HepG2 (cell line): ENCODE measurements around the gene RAB30. TPM values are rescaled to one million over a fixed set of nuclear protein-coding genes. Genes with fewer than 3 reads are reported as not detected.
"Not testable (repeated sequence)": the region's sequence is repeated elsewhere in the genome, so short reads cannot be mapped to it uniquely, and the experiment has no call there.

Experiments
- ATAC-seq: fragments of 200-7000 bp; cut with Tn5 transposase; 3 replicates; pipeline ENCODE4 v1.9.1; 2020; ENCODE audit warnings: mild to moderate bottlenecking, moderate library complexity
- BruUV-seq: library from RNA; stranded (reverse); fragments of 400-500 nt; replicated peaks from 2 replicates; lab custom pipeline; 2021; lab: Mats Ljungman, UMichigan
- CTCF ChIA-PET: fragments of 300-600 bp; formaldehyde crosslinking; extraction: SDS; loops from one replicate; lab custom pipeline; 2021; ENCODE audit warnings: low total read pairs, inconsistent platforms, low intra/inter-chr PET ratio; lab: Yijun Ruan, JAX
- POLR2A ChIA-PET: fragments of 350-600 bp; sonication (Branson Sonifier 250); formaldehyde crosslinking; loops from one replicate; lab custom pipeline; 2020; ENCODE audit warnings: antibody characterized with exemption, inconsistent platforms; lab: Yijun Ruan, JAX
- DNase-seq: peaks from one replicate; pipeline ENCODE4 v3.0.0-alpha.2; 2015; ENCODE audit warnings: low spot score
- FAIRE-seq: peaks from 3 replicates; lab custom pipeline; 2011; peaks lifted over from hg19 to GRCh38; lab: Jason Lieb, UNC
- H2AFZ ChIP-seq: one replicate; pipeline ENCODE4 v1.6.1; 2011; ENCODE audit warnings: low read length, inconsistent platforms
- H3K27ac ChIP-seq: fragments of 300-600 bp; 3 replicates; pipeline ENCODE4 v1.8.0; 2011; ENCODE audit warnings: mixed run types, mild to moderate bottlenecking, mixed read lengths, low read length, inconsistent platforms; ENCODE audit not compliant: insufficient read depth; ENCODE audit errors: extremely low read length
- H3K27me3 ChIP-seq, 2 experiments: fragments of 200-600 bp in 1 of 2; 2 replicates in 1 of 2; 3 replicates in 1 of 2; pipeline versions ENCODE4 v1.6.0 to v1.8.0; 2011; ENCODE audit warnings: low read length in 2 of 2, mild to moderate bottlenecking in 2 of 2, moderate library complexity in 2 of 2, inconsistent platforms in 1 of 2; ENCODE audit not compliant: insufficient read depth in 2 of 2, control insufficient read depth in 1 of 2
- H3K36me3 ChIP-seq, 2 experiments: fragments of 200-600 bp in 1 of 2; replicated peaks in 1 of 2; 2 replicates in 1 of 2; 3 replicates in 1 of 2; pipeline versions ENCODE4 v1.5.1 to v1.8.0; 2011; ENCODE audit warnings: low read length in 2 of 2, inconsistent platforms in 1 of 2; ENCODE audit not compliant: insufficient read depth in 2 of 2, control insufficient read depth in 1 of 2
- H3K4me1 ChIP-seq: 2 replicates; pipeline ENCODE4 v1.5.1; 2012; ENCODE audit warnings: low read length, inconsistent platforms; ENCODE audit not compliant: insufficient read depth
- H3K4me2 ChIP-seq: 2 replicates; pipeline ENCODE4 v1.6.0; 2011; ENCODE audit warnings: low read depth, low read length, inconsistent platforms
- H3K4me3 ChIP-seq, 3 experiments: fragments of 200-600 bp in 1 of 3; sonication (generic), shearing (Covaris generic) in 1 of 3; replicated peaks in 1 of 3; 2 replicates each; pipeline ENCODE4 v1.5.1; 2011 to 2016; ENCODE audit warnings: low read length in 3 of 3, inconsistent platforms in 2 of 3, low read depth in 2 of 3, mild to moderate bottlenecking in 2 of 3, control low read depth in 1 of 3, mixed read lengths in 1 of 3; ENCODE audit not compliant: insufficient read depth in 1 of 3
- H3K79me2 ChIP-seq: one replicate; pipeline ENCODE4 v1.6.1; 2011; ENCODE audit warnings: low read length, inconsistent platforms; ENCODE audit not compliant: insufficient read depth
- H3K9ac ChIP-seq: 2 replicates; pipeline ENCODE4 v1.6.0; 2011; ENCODE audit warnings: mild to moderate bottlenecking, low read depth, low read length, inconsistent platforms; ENCODE audit not compliant: insufficient read depth
- H3K9me3 ChIP-seq: 2 replicates; pipeline ENCODE4 v1.5.1; 2012; ENCODE audit warnings: mild to moderate bottlenecking, low read length
- H4K20me1 ChIP-seq: 2 replicates; pipeline ENCODE4 v1.6.0; 2011; ENCODE audit warnings: inconsistent platforms, mild to moderate bottlenecking, low read length, moderate library complexity; ENCODE audit not compliant: insufficient read depth
- ZBTB44 ChIP-seq: sonication (generic); formaldehyde crosslinking; IDR thresholded peaks from 2 replicates; pipeline ENCODE4 v1.4.0; 2020; ENCODE audit warnings: missing genetic modification reagents
- WGBS: methylation state at CpG from one replicate; pipeline ENCODE4 v1.1.6; 2017; ENCODE audit warnings: low lambda C conversion rate; 5-methylcytosine and 5-hydroxymethylcytosine counted together
- in situ Hi-C: cut with HindIII; loops from 2 replicates; pipeline ENCODE4 v1.10.0; 2017; ENCODE audit warnings: low pct_unique_long_range_greater_than_20kb; ENCODE audit not compliant: extremely low pct_ligation_motif_present
- intact Hi-C: fragments of 100-400 bp; cut with micrococcal nuclease; formaldehyde crosslinking; loops from one replicate; pipeline ENCODE4 v1.10.0; 2022; ENCODE audit not compliant: unreplicated experiment
- polyA plus RNA-seq, 8 experiments: library from polyadenylated mRNA; depleted of rRNA in 3 of 8; stranded (reverse) in 7 of 8; unstranded in 1 of 8; fragments of >200 nt; fragmentation: Illumina TruSeq in 4 of 8; extraction: Trizol in 4 of 8; gene quantifications; 2 replicates each; pipeline versions ENCODE4 v1.2.1 to v1.2.3, GENCODE V29; 2011 to 2016; ENCODE audit warnings: low read depth in 4 of 8, missing spikeins in 1 of 8, mixed read lengths in 1 of 8; ENCODE audit not compliant: insufficient read depth in 1 of 8
- total RNA-seq, 5 experiments: library from RNA; depleted of rRNA; stranded (reverse); fragments of >200 nt; fragmentation: Illumina TruSeq; extraction: Trizol; gene quantifications; 2 replicates each; pipeline ENCODE4 v1.2.3, GENCODE V29; 2016; ENCODE audit warnings: low read depth in 1 of 5

RAB30 gene
- total and polyA plus RNA-seq, 2 of the 13 experiments (the other 11 are each of a cell fraction or from before 2014, with no cell fraction given) = 3.7 to 5.0 TPM

GRCh38 chr11:82944198-82944597, 127.5 kb downstream of the RAB30 start:
- Histone ChIP-seq H4K20me1 (no peaks in the 10 kb centered on the region), H3K27me3 (no peaks in the 10 kb centered on the region), H3K27ac (no peak overlapping the region), H3K79me2 (no peaks in the 10 kb centered on the region), H3K36me3 (no peaks in the 10 kb centered on the region), H3K4me3 (no peak overlapping the region), H3K4me1 (peaks cover 24% of the 10 kb centered on the region), H3K9ac (no peak overlapping the region), H3K4me2 (no peak overlapping the region), H2AFZ (no peak overlapping the region), H3K9me3 (no peaks in the 10 kb centered on the region)
- CTCF ChIA-PET = no interaction called here
- no peak for FAIRE-seq
- no peak for ATAC-seq
- DNase-seq = no peak
- intact Hi-C loops = no loop called here
- in situ Hi-C loops = no loop called here
- no TSS peak for BruUV-seq
- WGBS = 75% methylated on average over 2 of the region's 2 CpGs
- POLR2A ChIA-PET = no interaction called here
- TF ChIP-seq ZBTB44 (CRISPR knock-in tag) = no peak

GRCh38 chr11:82943430-82943829, 128.3 kb downstream of the RAB30 start:
- POLR2A ChIA-PET, H3K36me3 ChIP-seq, FAIRE-seq, H3K79me2 ChIP-seq, H3K9ac ChIP-seq, ATAC-seq, intact Hi-C loops, H3K4me2 ChIP-seq, H3K27me3 ChIP-seq, BruUV-seq, H3K27ac ChIP-seq, H3K4me3 ChIP-seq, H4K20me1 ChIP-seq, H3K9me3 ChIP-seq, CTCF ChIA-PET, in situ Hi-C loops, H2AFZ ChIP-seq: not testable (repeated sequence)
- DNase-seq = peak; percentile 8
- 4% methylated on average over 1 of the region's 1 CpG for WGBS
- H3K4me1 ChIP-seq = peaks cover 24% of the 10 kb centered on the region
